Gastrocnemius medialis (tissue), 4 donors: Measurements from ENCODE around the gene GADD45G.

ENCODE experiments used
- CTCF ChIP-seq, 5 experiments: fragments of 450-650 bp in 3 of 5; fragments of 200-600 bp in 2 of 5; sonication (generic) in 2 of 5; IDR thresholded peaks in 4 of 5; conservative IDR thresholded peaks in 1 of 5; 1 replicate in 4 of 5; 2 replicates in 1 of 5; pipeline ENCODE4 v1.5.1; 2016 to 2019; ENCODE audit warnings: antibody characterized with exemption in 5 of 5, mild to moderate bottlenecking in 3 of 5, moderate library complexity in 3 of 5
- POLR2A ChIP-seq, 2 donors: fragments of 450-650 bp; IDR thresholded peaks; one replicate each; pipeline ENCODE4 v1.6.1; 2017; ENCODE audit warnings: antibody characterized with exemption in 2 of 2, mild to moderate bottlenecking in 2 of 2, moderate library complexity in 2 of 2

DNA sequence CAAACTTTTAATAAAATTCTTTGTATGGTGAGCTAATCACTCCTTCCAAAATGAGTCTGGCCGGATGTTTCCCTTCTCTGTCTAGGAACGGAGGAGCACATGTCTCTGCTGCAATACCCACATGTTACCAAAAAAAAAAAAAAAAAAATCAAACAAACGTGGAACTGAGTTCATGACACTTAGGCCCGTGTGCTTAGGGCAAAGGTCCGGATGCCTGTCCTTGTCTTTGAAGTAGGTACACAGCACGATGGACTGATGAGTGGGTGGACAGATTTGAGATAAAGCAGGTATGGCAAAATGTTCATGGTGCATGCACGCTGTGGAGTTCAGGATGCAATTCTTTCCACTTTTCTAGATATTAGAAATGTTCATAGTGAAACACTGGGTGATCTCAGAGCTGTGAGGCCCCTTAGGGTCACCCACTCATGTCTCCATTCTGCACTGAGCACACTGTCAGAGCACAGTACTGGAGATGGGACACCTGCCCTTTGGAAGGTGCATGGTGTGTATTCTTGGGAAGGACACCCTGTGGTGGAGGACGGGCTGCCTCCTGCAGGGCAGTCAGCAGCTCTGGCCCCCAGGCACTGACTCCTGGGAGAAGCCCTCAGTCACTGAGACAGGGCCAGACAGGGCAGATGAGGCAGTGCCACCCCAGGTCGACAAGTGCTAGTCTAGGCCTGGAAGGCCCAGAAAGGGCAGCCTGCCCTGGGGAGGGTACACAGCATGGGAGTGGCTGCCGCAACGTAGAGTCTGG is 43.6 kb downstream of the GADD45G start:
- TF ChIP-seq CTCF (IDR thresholded peaks at IDR 0.05 in 4 of 5, conservative IDR thresholded peaks at IDR 0.05 in 1 of 5) (no peak), POLR2A (IDR thresholded peaks at IDR 0.05) (no peak)
